ENCODE data around the gene TTC7B.

The TTC7B gene

GRCh38 chr14:90508536-90509254, 307.5 kb downstream of the TTC7B start:
- DNase-seq (ENCODE audit: low read depth), result no peak

- no peak for DNase-seq (ENCODE audit: low read depth)
Observed at GRCh38 chr14:90508036-90508435, 308.2 kb downstream of the TTC7B start.

- no peak for DNase-seq (ENCODE audit: low read depth)
Observed at GRCh38 chr14:90507428-90507827, 308.8 kb downstream of the TTC7B start.

GRCh38 chr14:90506748-90507147, 309.5 kb downstream of the TTC7B start:
- DNase-seq (ENCODE audit: low read depth), result no peak

DNA sequence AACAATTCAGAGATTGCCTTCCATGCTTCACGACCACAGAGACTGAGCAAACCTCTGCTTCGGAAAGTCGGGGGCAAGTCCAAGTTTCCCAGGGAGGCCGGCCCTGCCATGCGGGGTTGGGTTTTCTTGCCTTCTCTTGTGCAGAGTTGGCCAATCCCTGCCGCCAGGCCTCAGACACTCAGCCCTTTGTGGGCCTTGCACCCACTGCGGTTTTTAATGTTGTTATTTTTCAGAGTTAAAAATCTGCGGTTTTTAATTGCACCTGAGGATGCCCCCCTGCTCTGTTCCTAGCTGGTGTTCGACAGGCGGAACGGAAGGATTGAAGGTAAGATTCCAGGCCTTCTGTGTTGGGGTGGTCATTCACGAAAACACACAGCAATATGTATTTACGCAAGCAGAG, 310.7 kb downstream of the TTC7B start:
- DNase-seq (ENCODE audit: low read depth), result no peak

GRCh38 chr14:90504643-90505042, 311.6 kb downstream of the TTC7B start:
- no peak for DNase-seq (ENCODE audit: low read depth)

DNA sequence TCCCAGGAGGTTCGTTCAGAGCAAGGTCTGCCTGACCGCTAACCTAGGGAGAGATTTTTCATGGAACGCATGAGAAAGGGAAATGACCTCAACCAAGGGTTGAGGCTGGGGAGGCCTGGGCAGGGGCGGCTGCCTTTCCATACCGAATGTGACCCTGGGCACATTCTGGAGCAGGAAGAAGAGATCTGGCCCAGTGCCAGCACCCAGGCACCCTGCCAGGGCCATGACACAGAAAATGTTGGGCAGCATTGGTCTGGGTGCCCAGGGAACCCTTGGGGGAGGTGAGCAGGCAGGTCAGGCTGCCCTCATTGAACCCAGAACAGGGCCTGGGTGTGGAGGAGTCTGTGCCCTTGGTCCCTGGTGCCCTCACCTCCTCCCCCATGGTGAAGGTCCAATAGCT, 312.6 kb downstream of the TTC7B start:
- no peak for DNase-seq (ENCODE audit: low read depth)

DNA sequence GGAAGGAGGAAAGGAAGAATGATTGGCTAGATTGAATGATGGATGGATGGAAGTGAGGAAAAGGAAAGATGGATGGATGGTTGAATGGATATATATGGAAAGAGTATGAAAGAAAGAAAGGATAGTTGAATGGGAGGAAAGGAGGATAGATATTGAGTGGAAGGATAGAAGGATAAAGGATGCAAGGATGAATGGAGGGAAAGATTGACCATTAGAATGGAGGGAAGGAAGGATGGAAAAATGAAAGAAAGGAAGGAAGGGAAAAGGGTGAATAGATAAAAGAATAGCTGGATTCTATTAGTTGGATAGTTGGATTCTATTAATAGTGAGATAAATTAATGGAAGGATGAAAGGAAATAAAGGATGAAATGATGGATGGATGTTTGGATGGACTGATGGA, 313.5 kb downstream of the TTC7B start:
- DNase-seq (ENCODE audit: low read depth), result no peak

GRCh38 chr14:90500665-90501370, 315.4 kb downstream of the TTC7B start:
- no peak for DNase-seq (ENCODE audit: low read depth)

- no peak for DNase-seq (ENCODE audit: low read depth)
Observed at GRCh38 chr14:90499908-90500664, 316.1 kb downstream of the TTC7B start.

DNA sequence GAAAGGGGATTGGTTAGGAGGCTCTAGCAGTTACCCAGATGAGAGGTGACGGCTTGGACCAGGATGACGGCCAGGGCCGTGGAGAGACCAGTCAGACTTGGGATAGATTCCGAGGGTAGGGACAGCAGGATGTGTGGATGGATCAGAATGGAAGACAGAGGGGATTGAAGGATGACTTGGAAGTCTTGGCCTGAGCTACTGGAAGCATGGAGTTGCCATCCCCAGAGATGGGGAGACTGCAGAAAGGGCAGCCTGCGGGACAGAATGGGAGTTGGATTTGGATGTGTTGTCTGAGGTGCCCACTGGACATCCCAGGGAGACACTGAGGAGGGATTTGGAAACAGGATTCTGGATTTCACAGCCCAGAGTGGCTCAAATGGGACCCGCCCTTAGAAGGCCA, 317.1 kb downstream of the TTC7B start:
- no peak for DNase-seq (ENCODE audit: low read depth)

- DNase-seq (ENCODE audit: low read depth), result no peak
Observed at GRCh38 chr14:90498198-90498597, 318.0 kb downstream of the TTC7B start.

DNA sequence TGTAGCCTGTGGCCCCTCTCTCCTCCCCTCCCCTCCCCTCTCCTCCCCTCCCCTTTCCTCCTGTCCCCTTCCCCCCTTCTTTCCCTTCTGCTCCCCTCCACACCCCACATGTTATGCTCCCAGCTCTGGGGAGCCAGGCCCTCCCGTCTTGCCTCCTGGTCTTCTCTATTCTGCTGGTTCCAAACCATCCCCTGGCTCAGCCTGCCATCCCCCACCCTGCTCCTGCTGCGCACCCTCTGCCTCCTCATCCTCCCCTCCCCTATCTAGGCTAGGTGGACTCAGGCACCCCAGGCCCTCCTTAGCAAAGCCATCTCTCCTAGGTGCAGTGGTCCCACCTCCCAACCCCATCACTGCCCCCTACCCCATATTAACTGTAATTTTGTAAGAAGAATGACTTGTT, 319.9 kb downstream of the TTC7B start:
- no peak for DNase-seq (ENCODE audit: low read depth)

GRCh38 chr14:90495357-90496276, 320.6 kb downstream of the TTC7B start:
- DNase-seq (ENCODE audit: low read depth), result no peak

DNA sequence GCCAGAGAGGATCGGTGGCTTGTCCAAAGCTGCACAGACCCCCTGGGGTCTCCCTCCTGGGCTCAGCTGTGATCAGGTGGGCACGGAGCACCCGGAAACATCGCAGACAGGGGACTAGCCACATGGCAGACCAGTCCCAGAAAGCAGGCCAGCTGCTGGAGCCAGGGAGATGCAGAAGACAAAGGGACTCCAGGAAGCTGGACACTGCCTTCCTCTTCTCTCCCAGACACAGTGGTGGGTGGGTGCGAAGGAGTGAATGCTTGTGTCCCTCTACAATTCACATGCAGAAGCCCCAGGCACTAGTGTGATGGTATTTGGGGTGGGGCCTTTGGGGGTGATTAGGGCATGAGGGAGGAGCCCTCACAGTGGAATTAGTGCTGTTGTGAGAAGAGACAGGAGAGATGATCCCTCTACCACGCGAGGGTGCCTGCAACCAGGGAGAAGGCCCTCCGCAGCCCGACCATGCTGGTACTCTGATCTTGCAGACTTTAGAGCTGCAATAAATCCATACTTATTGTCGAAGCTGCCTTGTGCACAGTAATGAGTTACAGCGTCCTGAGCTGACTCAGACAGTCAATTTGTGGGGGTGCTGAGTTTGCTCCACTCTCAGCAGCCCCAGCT, 324.2 kb downstream of the TTC7B start:
- no peak for DNase-seq (ENCODE audit: low read depth)

GRCh38 chr14:90491221-90491885, 324.9 kb downstream of the TTC7B start:
- DNase-seq (ENCODE audit: low read depth), result no peak

GRCh38 chr14:90490720-90491050, 325.5 kb downstream of the TTC7B start:
- DNase-seq (ENCODE audit: low read depth), result no peak

GRCh38 chr14:90489916-90490719, 326.1 kb downstream of the TTC7B start:
- no peak for DNase-seq (ENCODE audit: low read depth)

DNA sequence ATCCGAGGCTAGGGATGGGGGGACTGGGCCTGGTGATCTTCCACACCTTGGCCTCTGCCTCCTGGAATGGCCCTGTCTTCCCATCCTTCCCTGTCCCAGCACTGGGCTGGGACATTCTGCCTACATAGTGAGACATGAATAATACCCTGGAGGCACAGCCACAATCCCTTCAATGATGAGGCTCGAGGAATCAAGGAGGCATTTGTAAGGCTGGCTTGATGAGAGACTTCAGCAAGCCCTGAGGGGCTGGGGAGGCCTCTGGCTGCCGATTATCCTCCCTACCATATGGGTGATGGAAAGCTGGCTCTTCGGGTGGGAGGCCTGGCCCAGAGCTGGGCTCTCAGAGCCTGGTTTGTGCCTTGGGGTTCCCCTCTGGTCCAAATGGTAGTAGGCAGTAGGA, 326.9 kb downstream of the TTC7B start:
- DNase-seq (ENCODE audit: low read depth), result no peak

GRCh38 chr14:90488256-90488655, 328.0 kb downstream of the TTC7B start:
- no peak for DNase-seq (ENCODE audit: low read depth)

Measured in HS-5 (cell line).